Endothelial cell (in vitro differentiated cells): ENCODE results near the gene PHKA2. TPM values are rescaled to one million over a fixed set of nuclear protein-coding genes. Genes with fewer than 3 reads are reported as not detected.
A peak's percentile ranks its signal among the peaks of the same experiment; 100 is the strongest.

Source experiments
- DNase-seq: peaks from one replicate; pipeline ENCODE4 v3.0.0; 2021; ENCODE audit warnings: low spot score
- H3K27ac Mint-ChIP-seq: one replicate; pipeline ENCODE4 v1.8.0; 2021; ENCODE audit warnings: mixed read lengths, inconsistent platforms; ENCODE audit not compliant: unreplicated experiment
- H3K27me3 Mint-ChIP-seq: one replicate; pipeline ENCODE4 v1.8.0; 2021; ENCODE audit warnings: mild to moderate bottlenecking, moderate library complexity, mixed read lengths, inconsistent platforms; ENCODE audit not compliant: unreplicated experiment
- H3K36me3 Mint-ChIP-seq: one replicate; pipeline ENCODE4 v1.8.0; 2021; ENCODE audit warnings: mild to moderate bottlenecking, low read depth, mixed read lengths, inconsistent platforms; ENCODE audit not compliant: unreplicated experiment
- H3K4me1 Mint-ChIP-seq: one replicate; pipeline ENCODE4 v1.8.0; 2021; ENCODE audit warnings: mild to moderate bottlenecking, mixed read lengths, inconsistent platforms; ENCODE audit not compliant: unreplicated experiment
- H3K4me3 Mint-ChIP-seq: one replicate; pipeline ENCODE4 v1.8.0; 2021; ENCODE audit warnings: mild to moderate bottlenecking, mixed read lengths, inconsistent platforms; ENCODE audit not compliant: unreplicated experiment
- H3K9me3 Mint-ChIP-seq: one replicate; pipeline ENCODE4 v1.8.0; 2021; ENCODE audit warnings: mixed read lengths, inconsistent platforms; ENCODE audit not compliant: unreplicated experiment
- total RNA-seq: library from RNA; stranded (reverse); fragmentation: NEBNext Ultra II Directional; extraction: Animal tissue kit (Norgen Biotek cat#: 25700); gene quantifications from one replicate; pipeline ENCODE4 v1.2.1, GENCODE V29; 2021; ENCODE audit not compliant: unreplicated experiment
- TF ChIP-seq, protein P1 (sequence below): fragments of 200-600 bp; sonication (generic); IDR thresholded peaks from one replicate; pipeline ENCODE4 v1.5.0; 2021; ENCODE audit warnings: antibody characterized with exemption; ENCODE audit not compliant: unreplicated experiment

The PHKA2 gene
- total RNA-seq, 1 donor from 2014 or later, result 19.7 TPM

DNA sequence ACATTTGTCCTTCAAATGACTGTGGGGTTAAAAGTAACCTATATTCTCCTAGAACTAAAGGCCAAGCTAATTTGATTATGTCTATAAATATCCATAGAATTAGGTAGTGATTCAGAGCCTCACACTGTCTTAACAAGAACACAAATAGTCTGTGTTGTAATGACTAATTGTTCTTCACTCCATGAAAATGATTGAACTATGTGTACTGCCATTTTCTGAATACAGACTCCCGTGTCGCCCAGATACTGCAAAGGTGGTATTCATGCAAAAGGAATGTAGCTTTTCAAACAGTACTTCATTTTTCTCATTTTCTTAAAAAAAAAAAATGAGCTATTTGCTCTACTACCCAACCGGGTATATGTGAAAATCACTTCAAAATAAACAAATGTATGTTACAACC is 11.3 kb upstream of the PHKA2 start:
- DNase-seq, result no peak
- no peaks in the 10 kb centered on the region for H3K4me1 Mint-ChIP-seq
- no peak overlapping the region for H3K27ac Mint-ChIP-seq
- H3K36me3 Mint-ChIP-seq, result no peaks in the 10 kb centered on the region
- no peak overlapping the region for H3K4me3 Mint-ChIP-seq
- H3K27me3 Mint-ChIP-seq, result no peaks in the 10 kb centered on the region
- no peaks in the 10 kb centered on the region for H3K9me3 Mint-ChIP-seq
- TF ChIP-seq, protein P1, sequence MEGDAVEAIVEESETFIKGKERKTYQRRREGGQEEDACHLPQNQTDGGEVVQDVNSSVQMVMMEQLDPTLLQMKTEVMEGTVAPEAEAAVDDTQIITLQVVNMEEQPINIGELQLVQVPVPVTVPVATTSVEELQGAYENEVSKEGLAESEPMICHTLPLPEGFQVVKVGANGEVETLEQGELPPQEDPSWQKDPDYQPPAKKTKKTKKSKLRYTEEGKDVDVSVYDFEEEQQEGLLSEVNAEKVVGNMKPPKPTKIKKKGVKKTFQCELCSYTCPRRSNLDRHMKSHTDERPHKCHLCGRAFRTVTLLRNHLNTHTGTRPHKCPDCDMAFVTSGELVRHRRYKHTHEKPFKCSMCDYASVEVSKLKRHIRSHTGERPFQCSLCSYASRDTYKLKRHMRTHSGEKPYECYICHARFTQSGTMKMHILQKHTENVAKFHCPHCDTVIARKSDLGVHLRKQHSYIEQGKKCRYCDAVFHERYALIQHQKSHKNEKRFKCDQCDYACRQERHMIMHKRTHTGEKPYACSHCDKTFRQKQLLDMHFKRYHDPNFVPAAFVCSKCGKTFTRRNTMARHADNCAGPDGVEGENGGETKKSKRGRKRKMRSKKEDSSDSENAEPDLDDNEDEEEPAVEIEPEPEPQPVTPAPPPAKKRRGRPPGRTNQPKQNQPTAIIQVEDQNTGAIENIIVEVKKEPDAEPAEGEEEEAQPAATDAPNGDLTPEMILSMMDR, result no peak

DNA sequence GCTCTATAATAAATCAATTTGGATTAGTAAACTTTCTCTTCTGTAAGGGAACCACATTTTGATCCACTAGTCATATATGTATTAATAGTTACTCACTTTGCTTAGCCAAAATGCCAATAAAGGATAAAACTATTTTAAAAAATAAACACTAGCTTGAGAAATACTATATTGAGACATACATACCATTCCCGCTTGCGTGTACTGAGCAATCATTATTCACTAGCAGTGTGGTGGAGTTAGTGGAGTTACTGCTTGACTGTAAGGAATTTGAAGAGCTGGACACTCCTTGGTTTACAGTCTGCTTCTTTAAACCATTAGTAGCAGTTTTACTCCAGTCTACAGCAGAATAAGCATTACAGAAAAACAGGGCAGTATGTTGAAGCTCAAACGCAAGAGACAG is 10.8 kb upstream of the PHKA2 start:
- Mint-ChIP-seq H3K9me3 (no peaks in the 10 kb centered on the region), H3K36me3 (no peaks in the 10 kb centered on the region), H3K27me3 (no peaks in the 10 kb centered on the region), H3K4me1 (no peaks in the 10 kb centered on the region), H3K4me3 (no peak overlapping the region), H3K27ac (no peak overlapping the region)
- DNase-seq, result no peak
- TF ChIP-seq, protein P1, result no peak

DNA sequence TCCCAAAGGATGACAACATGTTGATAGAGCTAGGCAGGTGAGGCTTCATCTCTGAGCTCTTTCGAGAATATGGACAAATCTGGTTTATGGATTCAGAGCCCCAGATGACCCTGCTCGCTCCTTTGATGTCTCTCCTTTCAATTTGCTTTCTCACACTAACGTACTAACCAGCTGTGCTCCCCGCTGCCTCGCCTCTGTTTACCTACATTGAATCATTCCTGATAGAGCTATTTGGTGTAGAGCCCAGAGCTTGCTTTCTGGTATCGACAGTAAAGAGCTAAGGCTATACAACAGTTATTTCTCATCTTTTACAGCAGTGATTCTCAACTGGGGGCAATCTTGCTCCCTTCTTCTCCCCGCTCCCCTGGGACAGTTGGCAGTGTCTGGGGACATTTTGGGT is 8.9 kb upstream of the PHKA2 start:
- no peak overlapping the region for H3K27ac Mint-ChIP-seq
- H3K4me1 Mint-ChIP-seq, result no peaks in the 10 kb centered on the region
- TF ChIP-seq, protein P1, result no peak
- no peaks in the 10 kb centered on the region for H3K27me3 Mint-ChIP-seq
- no peak overlapping the region for H3K4me3 Mint-ChIP-seq
- no peaks in the 10 kb centered on the region for H3K36me3 Mint-ChIP-seq
- H3K9me3 Mint-ChIP-seq, result no peaks in the 10 kb centered on the region
- no peak for DNase-seq

DNA sequence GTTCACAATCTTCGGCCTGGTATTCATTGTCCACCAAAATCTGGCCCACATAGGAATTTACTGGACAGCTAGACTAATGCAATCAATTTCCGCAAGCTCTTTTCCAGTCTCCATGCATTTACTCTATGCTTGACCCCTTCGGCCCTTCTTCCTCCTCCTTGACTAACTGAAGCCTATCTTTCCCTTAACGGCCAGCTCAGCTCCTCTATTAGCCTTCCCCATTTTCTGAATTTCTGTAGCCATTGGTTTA is 1.2 kb upstream of the PHKA2 start:
- H3K36me3 Mint-ChIP-seq, result peaks cover 5% of the 10 kb centered on the region
- H3K27ac Mint-ChIP-seq, result peak overlapping the region; percentile 86
- H3K4me1 Mint-ChIP-seq, result peaks cover 4% of the 10 kb centered on the region
- H3K9me3 Mint-ChIP-seq, result no peaks in the 10 kb centered on the region
- TF ChIP-seq, protein P1, result no peak
- peaks cover 3% of the 10 kb centered on the region for H3K27me3 Mint-ChIP-seq
- H3K4me3 Mint-ChIP-seq, result peak overlapping the region; percentile 93
- no peak for DNase-seq

DNA sequence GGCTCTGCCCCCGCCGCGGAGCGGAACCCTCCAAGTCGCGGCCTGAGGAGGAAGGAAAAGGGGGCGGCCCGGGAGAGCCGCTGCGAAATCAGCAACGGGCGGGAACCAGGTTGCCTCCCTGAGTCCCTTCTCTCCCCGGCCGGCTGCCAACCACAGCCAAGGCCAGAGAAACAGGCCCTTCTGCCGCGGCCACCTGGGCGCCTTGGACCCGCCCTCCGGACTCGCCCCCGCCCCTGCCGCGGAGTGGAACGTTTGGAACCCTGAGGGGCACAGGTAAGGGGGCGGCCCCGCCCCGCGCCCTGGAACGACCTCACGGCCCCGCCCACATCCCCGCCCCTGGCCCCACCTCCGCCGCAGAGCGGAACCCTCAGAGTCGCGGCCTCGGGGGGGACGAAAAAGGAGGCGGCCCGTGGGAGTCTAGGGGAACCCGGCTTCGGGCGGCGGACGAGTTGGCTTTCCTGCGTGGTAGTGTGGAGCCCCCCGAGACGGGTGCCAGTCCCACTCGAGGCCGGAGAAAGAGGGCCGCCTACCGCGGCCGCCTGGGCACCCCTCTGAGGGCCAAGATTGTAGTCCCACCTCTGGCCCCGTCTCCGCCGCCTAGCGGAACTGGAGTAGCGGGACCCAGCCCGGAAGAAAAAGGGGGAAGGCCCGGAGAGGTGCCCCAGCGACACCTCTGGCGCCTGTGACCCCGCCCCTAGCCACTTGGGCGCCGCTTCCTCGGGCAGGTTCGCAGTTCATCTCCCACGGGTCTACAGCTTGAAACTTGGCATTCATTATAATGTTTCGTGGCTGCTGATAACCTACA is 669 bp upstream of the PHKA2 start:
- Mint-ChIP-seq H3K4me3 (peak overlapping the region; percentile 93), H3K9me3 (no peaks in the 10 kb centered on the region), H3K4me1 (peaks cover 4% of the 10 kb centered on the region)

More for the DNA sequence above, 669 bp upstream of the PHKA2 start:
- Mint-ChIP-seq H3K36me3 (peaks cover 5% of the 10 kb centered on the region), H3K27me3 (peaks cover 3% of the 10 kb centered on the region), H3K27ac (peak overlapping the region; percentile 86)
- TF ChIP-seq, protein P1, result peak; percentile 45
- DNase-seq, result peak; percentile 69
